Measurements from ENCODE around the gene FCF1. TPM values are rescaled to one million over a fixed set of nuclear protein-coding genes. Genes with fewer than 3 reads are reported as not detected.

FCF1 gene
- 29.9 and 32.6 TPM in 2 replicates for total RNA-seq

DNA sequence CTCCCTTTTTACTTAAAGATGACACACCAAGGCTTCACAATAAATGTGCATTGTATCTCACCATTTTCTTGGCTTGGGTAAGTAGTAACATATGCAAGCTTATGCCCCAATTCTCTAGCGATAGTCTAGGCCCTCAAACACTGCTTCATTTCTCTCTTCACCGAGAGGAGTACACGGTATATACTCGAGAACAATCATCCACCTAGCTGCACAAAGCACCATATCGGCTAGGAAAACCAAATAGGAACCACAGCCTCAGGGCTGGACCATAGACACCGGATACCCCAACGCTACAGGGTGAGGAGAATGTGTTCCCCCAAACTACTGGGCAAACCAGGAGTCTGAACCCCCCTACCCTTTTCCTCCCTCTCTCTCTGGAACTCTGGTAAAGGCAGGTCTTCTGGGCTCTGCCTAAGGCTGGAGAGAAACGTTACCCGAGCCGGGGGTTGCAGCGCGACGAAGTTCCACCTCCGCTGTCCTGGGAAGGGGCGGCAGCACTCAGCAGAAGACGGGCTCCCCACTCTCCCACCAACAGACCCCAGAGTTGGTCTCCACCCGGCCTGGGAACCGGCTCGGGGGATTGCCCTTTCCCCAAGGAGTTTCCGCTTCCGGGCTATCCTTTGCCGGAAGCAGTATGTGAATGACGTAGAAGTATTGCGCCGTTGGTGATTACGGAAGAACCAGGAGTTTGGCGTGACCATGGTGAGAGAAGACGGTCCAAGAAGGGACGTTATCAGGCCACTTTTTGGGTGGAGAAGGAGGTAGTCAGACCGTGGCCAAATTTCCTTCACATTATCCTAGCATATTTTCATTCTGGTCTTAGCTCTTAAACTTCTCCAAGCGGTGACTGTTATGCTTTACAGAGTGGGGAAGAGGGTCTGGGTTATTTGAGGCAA is at the start of gene FCF1, which contains the start of gene AREL1:
Gene FCF1 (plus strand): TSS at position 646 of the 896 bp plus-strand sequence. CDS start 54 bp downstream, at position 700.
Gene AREL1 (minus strand): TSS at position 582 of the 896 bp plus-strand sequence. CDS start 27,465 bp downstream, outside the sequence.

GRCh38 chr14:74762917-74763802 is 50.2 kb downstream of the FCF1 start, which contains the start of gene YLPM1:
TSS of gene YLPM1 (plus strand) at chr14:74763316. CDS start at chr14:74763490, 174 bp downstream.

Other genes starting within 250 kb of the FCF1 start
- gene NPC2, start 219.8 kb upstream of the FCF1 start, total RNA-seq: 254 and 299 TPM in 2 replicates
- 25.0 and 25.2 TPM in 2 replicates for gene ISCA2, start 219.4 kb upstream of the FCF1 start, total RNA-seq
- 16.2 and 19.5 TPM in 2 replicates for gene LTBP2, start 100.9 kb upstream of the FCF1 start, total RNA-seq
- gene AREL1, start 64 bp upstream of the FCF1 start, total RNA-seq: 16.1 TPM in 2 replicates
- 11.9 and 15.5 TPM in 2 replicates for gene YLPM1, start 50.2 kb downstream of the FCF1 start, total RNA-seq
- gene PROX2, start 163.0 kb downstream of the FCF1 start, total RNA-seq: not detected in 2 replicates
- gene DLST, start 168.8 kb downstream of the FCF1 start, total RNA-seq: 65.4 and 65.6 TPM in 2 replicates
- 0.50 and 0.89 TPM in 2 replicates for gene RPS6KL1, start 210.1 kb downstream of the FCF1 start, total RNA-seq
- gene PGF, start 242.5 kb downstream of the FCF1 start, total RNA-seq: 0.67 and 1.6 TPM in 2 replicates

Data from bronchus fibroblast of lung (primary cell).